Measurements from ENCODE around the gene PRPH2. TPM values are rescaled to one million over a fixed set of nuclear protein-coding genes. Genes with fewer than 3 reads are reported as not detected.
"Not testable (repeated sequence)": the region's sequence is repeated elsewhere in the genome, so short reads cannot be mapped to it uniquely, and the experiment has no call there.

PRPH2 gene
- total RNA-seq, 2 donors from 2014 or later: 1.1 to 1.2 TPM

DNA sequence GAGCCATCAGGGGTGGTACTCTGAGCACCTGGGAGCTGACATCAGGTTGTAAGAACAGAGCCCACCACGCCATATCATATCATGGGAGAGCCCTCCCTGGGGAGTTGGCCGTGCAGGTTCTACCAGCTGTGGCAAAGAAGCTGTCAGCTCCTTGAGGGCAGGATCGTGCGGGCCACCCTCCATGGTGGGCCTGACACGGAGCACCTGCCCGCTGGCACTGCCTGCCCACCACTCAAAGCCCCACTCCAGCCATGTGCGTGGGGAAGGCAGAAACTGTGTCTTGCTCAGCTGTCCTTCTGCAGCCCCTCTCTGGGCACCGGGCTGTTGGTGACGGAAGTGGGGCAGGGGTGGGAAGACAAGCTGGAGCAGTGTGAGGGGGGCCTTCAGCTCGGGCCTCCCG lies 14.3 kb downstream of the PRPH2 start:
- no peak for DNase-seq
- intact Hi-C loops (cut with DNase I): no loop called here
- ATAC-seq: no peak

DNA sequence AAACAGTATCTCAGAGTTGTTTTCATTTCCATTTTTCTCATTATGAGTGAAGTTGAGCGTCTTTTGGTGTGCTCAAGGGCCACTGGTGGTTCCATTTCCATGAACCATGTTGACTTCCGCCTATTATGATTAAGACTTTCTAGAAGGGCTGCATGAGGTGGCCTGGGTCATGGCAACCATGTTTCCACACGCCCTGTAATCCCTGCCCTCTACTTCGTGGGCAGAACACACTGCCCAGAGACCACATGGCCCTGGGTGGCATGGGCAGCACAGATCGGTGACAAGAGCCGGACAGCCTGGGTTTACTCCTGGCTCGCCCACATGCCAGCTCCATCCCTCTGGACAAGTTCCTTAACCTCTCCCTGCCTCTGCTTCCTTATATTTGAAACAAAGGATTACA lies 14.8 kb downstream of the PRPH2 start:
- intact Hi-C loops (cut with DNase I): no loop called here
- DNase-seq (no peak), ATAC-seq (no peak)

- ATAC-seq (peak in 1 of 2 donors; percentile 4), DNase-seq (no peak)
- intact Hi-C loops (cut with DNase I): no loop called here
Measured at GRCh38 chr6:42704937-42705374, 17.4 kb downstream of the PRPH2 start.

DNA sequence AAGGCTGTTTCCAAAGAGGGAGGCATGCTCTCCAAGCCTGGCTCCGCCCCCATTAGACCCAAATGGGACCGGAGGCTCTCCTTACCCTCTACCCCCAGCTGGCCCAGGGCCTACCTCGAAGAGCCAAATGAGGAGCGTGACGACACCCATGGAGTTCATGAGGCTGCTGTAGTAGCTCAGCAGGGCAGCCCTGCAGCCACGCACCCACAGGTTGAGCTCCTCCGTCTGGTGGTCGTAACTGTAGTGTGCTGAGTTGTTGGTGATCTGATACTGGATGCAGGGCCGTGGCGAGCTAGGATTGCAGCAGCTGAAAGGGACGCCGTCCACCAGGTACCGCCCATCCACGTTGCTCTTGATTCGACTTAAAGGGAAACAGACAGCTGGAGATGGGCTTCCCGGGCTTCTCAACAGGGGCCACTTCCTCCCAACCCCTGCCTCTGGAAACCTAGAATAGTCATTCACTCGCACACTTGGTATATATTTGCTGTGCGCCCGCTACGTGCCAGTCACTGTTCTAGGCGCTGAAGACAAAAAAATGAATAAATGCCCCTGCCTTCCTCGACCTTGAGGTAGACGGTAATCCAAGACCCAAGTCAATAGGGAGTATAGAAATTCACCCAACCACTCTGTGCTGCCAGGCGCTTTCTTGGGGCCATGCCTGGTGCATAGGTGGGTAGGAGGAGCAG lies 18.0 kb downstream of the PRPH2 start:
- intact Hi-C loops (cut with DNase I): no loop called here
- ATAC-seq: peak; percentile 87 to 95
- DNase-seq: peak; percentile 72

DNA sequence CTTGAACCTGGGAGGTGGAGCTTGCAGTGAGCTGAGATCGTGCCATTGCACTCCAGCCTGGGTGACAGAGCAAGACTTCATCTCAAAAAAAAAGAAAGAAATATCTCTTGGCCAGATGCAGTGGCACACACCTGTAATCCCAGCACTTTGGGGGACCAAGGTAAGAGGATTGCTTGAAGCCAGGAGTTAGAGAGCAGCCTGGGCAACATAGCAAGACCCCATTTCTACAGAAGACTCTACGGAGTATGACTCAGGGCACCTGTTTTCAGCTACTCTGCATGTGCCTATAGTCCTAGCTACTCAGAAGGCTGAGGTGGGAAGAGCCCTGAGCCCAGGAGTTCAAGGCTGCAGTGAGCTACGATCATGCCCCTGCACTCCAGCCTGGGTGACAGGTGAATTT lies 19.6 kb downstream of the PRPH2 start:
- intact Hi-C loops (cut with DNase I); DNase-seq; ATAC-seq: not testable (repeated sequence)

DNA sequence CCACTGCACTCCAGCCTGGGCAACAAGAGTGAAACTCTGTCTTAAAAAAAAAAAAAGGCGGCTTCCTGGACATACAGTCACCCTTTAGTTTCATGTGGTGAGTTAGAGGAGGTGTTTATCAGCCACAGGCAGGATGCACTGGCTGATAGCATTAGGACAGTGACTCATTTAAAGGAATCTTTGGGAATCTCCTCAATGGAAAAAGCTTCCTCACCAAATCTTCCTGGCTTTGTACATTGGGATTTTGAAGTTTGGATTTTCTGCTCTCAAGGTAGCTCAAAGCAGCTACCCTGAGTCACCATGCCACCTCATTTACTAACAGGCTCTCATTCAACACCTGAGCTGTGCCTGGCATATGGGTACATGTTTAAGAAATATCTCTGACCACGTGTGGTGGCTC lies 20.2 kb downstream of the PRPH2 start:
- intact Hi-C loops (cut with DNase I): no loop called here
- ATAC-seq (no peak), DNase-seq (no peak)

GRCh38 chr6:42698217-42698616 lies 24.2 kb downstream of the PRPH2 start:
- no peak for DNase-seq
- no peak for ATAC-seq

DNA sequence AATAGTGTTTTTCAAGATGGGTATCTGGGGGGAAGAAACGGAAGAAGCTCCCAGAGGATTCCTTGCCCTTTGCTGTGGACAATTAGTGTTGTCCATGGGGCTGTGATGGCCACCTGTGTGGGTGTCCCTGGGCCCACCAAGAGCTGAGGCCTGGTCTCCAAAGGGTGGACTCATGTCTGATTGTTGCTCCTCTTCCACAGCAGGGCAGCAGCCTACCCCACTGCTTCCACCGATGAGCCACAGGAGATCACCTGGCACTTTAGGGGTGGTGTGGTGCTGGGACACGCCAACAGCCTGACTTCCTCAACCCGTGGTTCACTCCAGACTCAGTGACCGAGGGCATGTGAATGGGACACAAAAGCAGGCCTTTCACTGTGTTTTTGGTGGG lies 25.1 kb downstream of the PRPH2 start:
- no peak for DNase-seq
- ATAC-seq: no peak
- intact Hi-C loops (cut with DNase I): no loop called here

More at GRCh38 chr6:42698217-42698616, 24.2 kb downstream of the PRPH2 start:
- intact Hi-C loops (cut with DNase I): no loop called here

- intact Hi-C loops (cut with DNase I): no loop called here
Measured at GRCh38 chr6:42696526-42697267, 25.7 kb downstream of the PRPH2 start.

GRCh38 chr6:42694586-42694985 lies 27.8 kb downstream of the PRPH2 start:
- intact Hi-C loops (cut with DNase I): no loop called here
- DNase-seq (no peak), ATAC-seq (no peak)

More at GRCh38 chr6:42696526-42697267, 25.7 kb downstream of the PRPH2 start:
- peak; percentile 40 for DNase-seq
- ATAC-seq: peak; percentile 54 to 62

DNA sequence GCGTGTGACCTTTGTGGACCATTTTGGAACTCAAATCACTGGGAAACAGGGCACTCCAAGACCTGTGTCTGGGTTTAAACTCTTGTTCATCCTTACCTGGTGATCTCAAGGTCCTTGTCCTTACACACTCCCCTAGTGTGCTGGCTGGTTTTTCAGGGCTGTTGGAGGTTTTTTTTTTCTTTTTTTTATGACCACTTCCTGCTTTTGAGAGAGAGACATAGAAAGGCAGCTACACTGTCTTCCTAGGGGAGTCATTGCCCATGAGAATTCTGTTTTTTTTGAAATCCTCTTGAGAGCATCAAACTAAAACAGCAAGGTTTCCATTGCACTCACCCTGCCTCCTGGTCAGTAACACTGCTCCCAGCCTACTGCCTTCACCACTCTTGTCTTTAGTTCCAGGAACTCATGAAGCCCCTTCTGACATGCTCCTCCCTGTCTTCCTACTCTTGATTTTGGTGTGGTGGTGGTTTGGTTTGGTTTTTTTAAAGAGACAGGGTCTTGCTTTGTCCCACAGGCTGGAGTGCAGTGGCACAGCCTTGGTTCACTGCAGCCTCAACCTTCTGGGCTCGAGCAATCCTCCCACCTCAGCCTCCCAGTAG lies 28.6 kb downstream of the PRPH2 start:
- ATAC-seq: no peak
- intact Hi-C loops (cut with DNase I): no loop called here
- no peak for DNase-seq

GRCh38 chr6:42692137-42692911 lies 30.1 kb downstream of the PRPH2 start:
- DNase-seq (peak; percentile 44), ATAC-seq (peak; percentile 39 to 40)
- intact Hi-C loops (cut with DNase I): no loop called here

- intact Hi-C loops (cut with DNase I): no loop called here
- ATAC-seq (no peak), DNase-seq (no peak)
Measured at GRCh38 chr6:42690872-42691271, 31.5 kb downstream of the PRPH2 start.

- intact Hi-C loops (cut with DNase I): no loop called here
- DNase-seq (no peak), ATAC-seq (no peak)
Measured at GRCh38 chr6:42690151-42690702, 32.2 kb downstream of the PRPH2 start.

- ATAC-seq (no peak), DNase-seq (no peak)
- intact Hi-C loops (cut with DNase I): no loop called here
Measured at GRCh38 chr6:42689371-42689770, 33.0 kb downstream of the PRPH2 start.

DNA sequence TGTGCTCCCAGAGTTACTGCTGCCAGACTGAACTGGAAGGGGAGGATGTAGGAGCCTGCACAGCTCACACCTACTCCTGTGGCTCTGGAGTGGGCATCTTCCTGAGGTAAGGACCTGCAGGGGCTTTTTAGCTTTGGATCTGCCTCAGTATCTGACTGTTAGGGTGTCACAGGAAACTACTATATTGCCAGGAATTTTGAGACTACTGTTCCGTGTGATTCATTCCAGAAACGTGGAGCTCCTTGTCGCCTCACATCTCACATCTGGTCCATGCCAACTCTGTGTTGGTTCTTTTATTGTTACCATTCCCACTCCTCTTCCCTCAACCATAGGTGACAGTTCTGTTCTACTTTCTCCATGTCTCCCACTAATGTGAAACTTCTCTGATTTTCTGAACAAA lies 34.1 kb downstream of the PRPH2 start:
- DNase-seq (no peak), ATAC-seq (no peak)
- intact Hi-C loops (cut with DNase I): no loop called here

DNA sequence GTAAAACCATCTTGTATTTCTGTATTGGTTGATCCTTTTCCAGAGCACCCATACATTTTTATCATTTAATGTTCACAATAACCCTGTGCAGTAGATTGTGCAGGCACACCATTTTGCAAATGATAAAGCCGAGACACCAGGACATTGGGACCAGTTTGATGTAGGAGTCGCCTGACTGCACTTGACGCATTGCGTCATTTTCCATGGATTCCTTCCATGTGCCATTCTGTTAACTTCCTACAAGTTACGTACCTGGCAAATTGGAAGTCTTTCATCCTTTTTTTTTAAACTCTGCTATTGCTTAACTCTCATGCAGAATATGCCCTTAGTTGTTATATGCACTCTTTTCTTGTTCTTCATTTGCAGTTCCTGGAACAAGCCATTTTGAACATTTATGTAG lies 43.0 kb downstream of the PRPH2 start:
- intact Hi-C loops (cut with DNase I): no loop called here
- ATAC-seq: no peak
- no peak for DNase-seq

GRCh38 chr6:42674780-42675179 lies 47.6 kb downstream of the PRPH2 start:
- ATAC-seq: no peak
- intact Hi-C loops (cut with DNase I): no loop called here
- no peak for DNase-seq

GRCh38 chr6:42674368-42674767 lies 48.0 kb downstream of the PRPH2 start:
- ATAC-seq: peak in 1 of 2 donors; percentile 76
- intact Hi-C loops (cut with DNase I); DNase-seq: not testable (repeated sequence)
